Lower lobe of right lung (tissue), 2 donors: Measurements from ENCODE around the gene LIPA. TPM values are rescaled to one million over a fixed set of nuclear protein-coding genes. Genes with fewer than 3 reads are reported as not detected.

Experiments used
- ATAC-seq, 2 donors: fragments of 200-7000 bp; cut with Tn5 transposase; one replicate each; pipeline ENCODE4 v1.9.1; 2020 to 2022; ENCODE audit warnings: mild to moderate bottlenecking in 2 of 2, moderate library complexity in 2 of 2
- DNase-seq: peaks from one replicate; pipeline ENCODE4 v3.0.0-alpha.2; 2020
- H3K27ac ChIP-seq: fragments of 200-600 bp; one replicate; pipeline ENCODE4 v1.8.0; 2022
- H3K27me3 ChIP-seq: fragments of 200-600 bp; one replicate; pipeline ENCODE4 v1.8.0; 2022; ENCODE audit warnings: low read depth
- H3K36me3 ChIP-seq: fragments of 200-600 bp; one replicate; pipeline ENCODE4 v1.8.0; 2022; ENCODE audit warnings: mild to moderate bottlenecking
- H3K4me1 ChIP-seq: fragments of 200-600 bp; one replicate; pipeline ENCODE4 v1.8.0; 2022
- H3K4me3 ChIP-seq: fragments of 200-600 bp; one replicate; pipeline ENCODE4 v1.8.0; 2022; ENCODE audit warnings: mild to moderate bottlenecking
- H3K9me3 ChIP-seq: fragments of 200-600 bp; one replicate; pipeline ENCODE4 v1.8.0; 2022
- CTCF ChIP-seq: fragments of 200-600 bp; IDR thresholded peaks from one replicate; pipeline ENCODE4 v1.8.0; 2022; ENCODE audit warnings: antibody characterized with exemption, mild to moderate bottlenecking
- intact Hi-C: fragments of 100-400 bp; cut with DNase I; formaldehyde crosslinking; loops from one replicate; pipeline ENCODE4 v1.11.0; 2022
- total RNA-seq: library from RNA; stranded (reverse); fragmentation: NEBNext Ultra II Directional; extraction: Animal tissue kit (Norgen Biotek cat#: 25700); gene quantifications from one replicate; pipeline ENCODE4 v1.2.1, GENCODE V29; 2021
- donor health status: DM: no; HTN: yes; CAD: no; lungs with severe emphysema.

The LIPA gene
- total RNA-seq, 1 donor from 2014 or later: 174 TPM

GRCh38 chr10:89219513-89220218 is 31.9 kb downstream of the LIPA start:
- Histone ChIP-seq H3K4me1 (peaks cover 12% of the 10 kb centered on the region), H3K27me3 (no peaks in the 10 kb centered on the region), H3K9me3 (no peaks in the 10 kb centered on the region), H3K4me3 (no peak overlapping the region), H3K27ac (no peak overlapping the region), H3K36me3 (peaks cover 22% of the 10 kb centered on the region)
- peak in 1 of 2 donors; percentile 69 for ATAC-seq
- intact Hi-C loops: loop anchor here (10.0 kb wide), 3 partner anchors 195 to 385 kb away; no protein-coding TSS in a partner anchor
- no peak for TF ChIP-seq CTCF
- DNase-seq: peak; percentile 51

- no peaks in the 10 kb centered on the region for H3K27me3 ChIP-seq
- intact Hi-C loops: loop anchor here (10.0 kb wide), 3 partner anchors 193 to 383 kb away; no protein-coding TSS in a partner anchor
- no peak overlapping the region for H3K27ac ChIP-seq
- ATAC-seq (peak; percentile 38 to 57), DNase-seq (peak; percentile 54)
- no peak overlapping the region for H3K4me3 ChIP-seq
- H3K4me1 ChIP-seq: peaks cover 11% of the 10 kb centered on the region
- H3K36me3 ChIP-seq: peaks cover 19% of the 10 kb centered on the region
- no peaks in the 10 kb centered on the region for H3K9me3 ChIP-seq
- peak; percentile 79 for TF ChIP-seq CTCF
Observed at GRCh38 chr10:89217057-89217990, 34.3 kb downstream of the LIPA start.

- no peak for TF ChIP-seq CTCF
- ATAC-seq: no peak
- peaks cover 11% of the 10 kb centered on the region for H3K4me1 ChIP-seq
- intact Hi-C loops: loop anchor here (10.0 kb wide), 3 partner anchors 191 to 381 kb away; no protein-coding TSS in a partner anchor
- H3K36me3 ChIP-seq: peaks cover 19% of the 10 kb centered on the region
- H3K4me3 ChIP-seq: no peak overlapping the region
- no peaks in the 10 kb centered on the region for H3K9me3 ChIP-seq
- no peaks in the 10 kb centered on the region for H3K27me3 ChIP-seq
- no peak for DNase-seq
- no peak overlapping the region for H3K27ac ChIP-seq
Observed at GRCh38 chr10:89216056-89216455, 35.5 kb downstream of the LIPA start.

- H3K9me3 ChIP-seq: no peaks in the 10 kb centered on the region
- H3K4me1 ChIP-seq: peaks cover 11% of the 10 kb centered on the region
- DNase-seq (no peak), ATAC-seq (no peak)
- TF ChIP-seq CTCF: no peak
- intact Hi-C loops: loop anchor here (10.0 kb wide), 3 partner anchors 191 to 381 kb away; no protein-coding TSS in a partner anchor
- no peak overlapping the region for H3K27ac ChIP-seq
- no peak overlapping the region for H3K4me3 ChIP-seq
- peaks cover 18% of the 10 kb centered on the region for H3K36me3 ChIP-seq
- H3K27me3 ChIP-seq: no peaks in the 10 kb centered on the region
Observed at GRCh38 chr10:89215511-89215910, 36.1 kb downstream of the LIPA start.

GRCh38 chr10:89214566-89215165 is 36.9 kb downstream of the LIPA start:
- no peaks in the 10 kb centered on the region for H3K9me3 ChIP-seq
- no peak overlapping the region for H3K4me3 ChIP-seq
- DNase-seq (no peak), ATAC-seq (no peak)
- no peak for TF ChIP-seq CTCF
- H3K4me1 ChIP-seq: peaks cover 11% of the 10 kb centered on the region
- intact Hi-C loops: loop anchor here (10.0 kb wide), 3 partner anchors 190 to 380 kb away; no protein-coding TSS in a partner anchor
- no peak overlapping the region for H3K27ac ChIP-seq
- H3K36me3 ChIP-seq: peaks cover 9% of the 10 kb centered on the region
- no peaks in the 10 kb centered on the region for H3K27me3 ChIP-seq
